ENCODE results near the gene CHST13.

CHST13 gene

GRCh38 chr3:126523745-126524428 is at the start of gene CHST13:
Gene CHST13 (plus strand): TSS chr3:126524155. CDS start chr3:126524333, 178 bp downstream.
- Histone ChIP-seq H3K4me2 (ENCODE audit: low read length) (peak within 1 kb of the TSS; percentile 74), H3K27me3 (ENCODE audit: control insufficient read depth, insufficient read depth, low read length) (peaks cover 3% of the 10 kb centered on the region), H3K9me3 (ENCODE audit: control insufficient read depth, low read length) (no peaks in the 10 kb centered on the region), H3K79me2 (no peaks in the 10 kb centered on the region), H3K4me1 (peaks cover 5% of the 10 kb centered on the region), H2AFZ (peak within 1 kb of the TSS; percentile 61), H3K9ac (no peak within 1 kb of the TSS), H3K36me3 (ENCODE audit: control insufficient read depth, insufficient read depth, low read length) (no peaks in the 10 kb centered on the region), H3K27ac (no peak within 1 kb of the TSS), H3K4me3 (ENCODE audit: low read depth, low read length) (no peak within 1 kb of the TSS)
- no peak for TF ChIP-seq CTCF (IDR thresholded peaks at IDR 0.05)

GRCh38 chr3:126474498-126475412 is 49.2 kb upstream of the CHST13 start:
- Histone ChIP-seq H3K9me3 (ENCODE audit: control insufficient read depth, low read length) (no peaks in the 10 kb centered on the region), H3K4me2 (ENCODE audit: low read length) (peak overlapping the region; percentile 78), H3K36me3 (ENCODE audit: control insufficient read depth, insufficient read depth, low read length) (no peaks in the 10 kb centered on the region), H2AFZ (peak overlapping the region; percentile 92), H3K4me3 (ENCODE audit: low read depth, low read length) (peak overlapping the region; percentile 62), H3K4me1 (peaks cover 22% of the 10 kb centered on the region), H3K9ac (peak overlapping the region; percentile 40), H3K27me3 (ENCODE audit: control insufficient read depth, insufficient read depth, low read length) (no peaks in the 10 kb centered on the region), H3K27ac (peak overlapping the region; percentile 80), H3K79me2 (peaks cover 39% of the 10 kb centered on the region)
- TF ChIP-seq CTCF (IDR thresholded peaks at IDR 0.05): no peak

- H3K27ac ChIP-seq: peak within 1 kb of the TSS; percentile 82
- H3K27me3 ChIP-seq (ENCODE audit: control insufficient read depth, insufficient read depth, low read length): no peaks in the 10 kb centered on the region
- peak within 1 kb of the TSS; percentile 78 for H3K4me3 ChIP-seq (ENCODE audit: low read depth, low read length)
- H3K9me3 ChIP-seq (ENCODE audit: control insufficient read depth, low read length): no peaks in the 10 kb centered on the region
- TF ChIP-seq CTCF (IDR thresholded peaks at IDR 0.05): no peak
- H3K9ac ChIP-seq: peak within 1 kb of the TSS; percentile 72
- peaks cover 31% of the 10 kb centered on the region for H3K79me2 ChIP-seq
- peak within 1 kb of the TSS; percentile 89 for H3K4me2 ChIP-seq (ENCODE audit: low read length)
- H3K36me3 ChIP-seq (ENCODE audit: control insufficient read depth, insufficient read depth, low read length): no peaks in the 10 kb centered on the region
- H2AFZ ChIP-seq: peak within 1 kb of the TSS; percentile 100
- peaks cover 22% of the 10 kb centered on the region for H3K4me1 ChIP-seq
These were observed 48.4 kb upstream of the CHST13 start, which contains the start of gene ZXDC for GRCh38 chr3:126475413-126476114. Gene ZXDC (minus strand): TSS chr3:126475891. CDS start chr3:126475865, 26 bp downstream.

- Histone ChIP-seq H3K79me2 (peaks cover 24% of the 10 kb centered on the region), H2AFZ (peak overlapping the region; percentile 100), H3K4me3 (ENCODE audit: low read depth, low read length) (peak overlapping the region; percentile 78), H3K4me1 (peaks cover 22% of the 10 kb centered on the region), H3K4me2 (ENCODE audit: low read length) (peak overlapping the region; percentile 89), H3K9me3 (ENCODE audit: control insufficient read depth, low read length) (no peaks in the 10 kb centered on the region), H3K27ac (peak overlapping the region; percentile 82), H3K27me3 (ENCODE audit: control insufficient read depth, insufficient read depth, low read length) (no peaks in the 10 kb centered on the region), H3K36me3 (ENCODE audit: control insufficient read depth, insufficient read depth, low read length) (no peaks in the 10 kb centered on the region), H3K9ac (peak overlapping the region; percentile 72)
- TF ChIP-seq CTCF (IDR thresholded peaks at IDR 0.05): no peak
These were observed 47.5 kb upstream of the CHST13 start for GRCh38 chr3:126476166-126477060.

All from parathyroid adenoma (tissue), 2 donors.